ENCODE measurements around the gene HMX1.

HMX1 gene

GRCh38 chr4:8891646-8892555 is 20.3 kb upstream of the HMX1 start:
- DNase-seq = no peak

- no peak for DNase-seq
These were observed 19.6 kb upstream of the HMX1 start for GRCh38 chr4:8891255-8891645.

DNA sequence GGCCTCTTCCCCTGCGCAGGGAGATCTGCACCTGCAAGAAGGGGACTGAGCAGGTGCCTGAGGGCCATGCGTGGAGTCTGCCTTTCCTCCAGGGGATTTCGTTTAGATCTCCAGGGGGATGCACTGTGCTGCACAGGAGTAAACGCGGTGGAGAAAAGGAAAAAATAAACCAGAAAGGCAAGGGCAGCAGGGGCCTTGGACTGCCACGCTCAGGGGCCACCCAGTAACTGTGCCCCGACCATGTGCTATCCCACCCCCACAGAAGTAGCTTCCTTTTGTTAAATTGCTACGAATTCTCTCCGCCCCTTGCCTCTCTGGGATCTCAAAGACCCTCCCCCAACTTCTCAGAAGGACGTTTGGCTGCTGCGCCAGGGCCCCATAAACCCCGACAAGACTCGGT is 17.2 kb upstream of the HMX1 start:
- DNase-seq = no peak

- no peak for DNase-seq
These were observed 15.2 kb upstream of the HMX1 start for GRCh38 chr4:8886612-8887406.

- DNase-seq = no peak
These were observed 10.6 kb upstream of the HMX1 start for GRCh38 chr4:8882239-8882638.

DNA sequence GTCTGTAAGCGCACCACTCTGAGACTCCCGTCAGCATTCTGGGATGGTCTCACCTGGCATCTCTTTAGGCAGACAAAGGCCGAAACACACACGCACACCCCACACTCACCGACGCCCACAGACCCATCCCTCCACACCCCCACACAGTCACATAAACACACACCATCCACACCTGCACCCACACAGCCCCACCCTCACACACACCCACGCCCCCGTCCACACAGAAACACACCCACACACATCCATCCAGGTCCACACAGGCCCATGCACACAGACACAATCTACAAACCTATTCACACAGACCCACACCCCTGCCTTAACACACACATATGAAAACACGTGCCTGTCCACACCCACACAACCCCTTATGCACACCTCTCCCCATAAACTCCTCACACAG is 9.2 kb upstream of the HMX1 start:
- DNase-seq = no peak

DNA sequence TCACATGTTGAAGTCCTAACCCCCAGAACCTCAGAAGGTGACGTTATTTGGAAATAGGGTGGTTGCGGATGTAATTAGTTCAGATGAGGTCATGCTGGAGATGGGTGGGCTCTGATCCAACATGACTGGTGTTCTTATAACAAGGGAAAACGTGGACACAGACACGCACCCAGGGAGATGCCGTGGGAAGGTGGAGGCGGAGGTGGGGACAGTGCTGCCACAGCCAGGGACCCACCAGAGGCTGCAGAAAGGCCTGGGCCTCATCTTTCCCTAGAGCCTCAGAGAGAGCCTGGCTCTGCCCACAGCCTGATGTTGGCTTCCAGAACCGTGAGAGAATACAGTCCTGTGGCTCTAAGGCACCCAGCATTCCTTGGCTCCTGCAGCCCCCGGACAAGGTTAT is 7.9 kb upstream of the HMX1 start:
- no peak for DNase-seq

DNA sequence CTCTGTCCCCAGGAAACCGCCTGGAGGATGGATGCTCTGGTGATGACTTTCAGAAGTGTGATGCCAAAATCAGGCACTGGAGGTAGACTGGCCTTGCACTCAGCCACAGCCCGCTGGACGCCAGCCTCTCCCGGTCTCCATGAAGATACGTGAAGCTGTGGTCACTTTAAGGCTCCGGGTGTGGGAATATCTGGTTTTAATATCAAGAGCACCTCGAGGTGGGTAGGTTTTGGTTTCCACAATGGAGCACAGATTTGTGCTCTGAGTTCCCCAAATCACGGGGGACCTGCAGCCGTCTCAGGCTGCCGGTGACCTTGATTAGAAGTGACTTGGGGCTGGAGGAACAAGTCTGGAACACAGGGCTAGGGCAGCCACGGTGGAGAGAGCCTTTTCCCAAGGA is 6.8 kb upstream of the HMX1 start:
- no peak for DNase-seq

- DNase-seq = no peak
These were observed 6.1 kb upstream of the HMX1 start for GRCh38 chr4:8877780-8878040.

DNA sequence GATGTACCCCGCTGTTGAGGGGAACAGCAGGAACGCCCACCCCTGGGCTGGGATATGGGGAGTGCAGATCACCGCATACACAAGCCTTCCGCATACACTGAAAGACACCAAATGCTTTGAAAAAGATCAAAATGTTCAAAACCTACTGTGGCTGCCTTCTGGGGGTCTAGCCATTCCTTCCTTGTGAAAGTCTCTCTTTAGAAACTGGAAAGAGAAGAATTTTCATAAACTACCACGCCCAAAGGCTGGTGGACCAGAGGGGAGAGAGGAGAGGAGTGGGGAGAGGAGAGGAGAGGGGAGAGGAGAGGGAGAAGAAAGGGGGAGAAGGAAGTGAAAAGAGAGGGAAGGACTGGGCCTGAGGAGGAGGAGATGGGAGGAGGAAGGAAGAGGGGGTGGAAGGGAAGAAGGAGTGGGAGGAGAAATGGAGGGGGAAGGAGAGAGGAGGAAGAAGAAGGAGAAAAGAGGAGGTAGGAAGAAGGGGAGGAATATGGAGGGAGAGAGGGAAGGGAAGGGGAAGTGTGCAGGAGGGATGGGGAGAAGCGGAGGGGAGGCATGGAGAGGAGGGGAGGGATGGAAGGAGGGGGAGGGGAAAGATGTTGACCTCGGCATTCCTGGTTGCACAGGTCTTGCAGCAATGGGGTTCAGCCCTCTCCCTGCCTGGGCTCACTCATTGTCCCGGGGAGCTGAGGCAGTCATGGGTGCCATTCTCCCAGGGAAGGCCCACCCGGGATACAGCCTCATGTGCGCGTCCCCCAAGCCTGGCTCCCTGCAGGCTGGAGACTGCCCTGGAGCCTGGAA is 5.5 kb upstream of the HMX1 start:
- DNase-seq = no peak

DNA sequence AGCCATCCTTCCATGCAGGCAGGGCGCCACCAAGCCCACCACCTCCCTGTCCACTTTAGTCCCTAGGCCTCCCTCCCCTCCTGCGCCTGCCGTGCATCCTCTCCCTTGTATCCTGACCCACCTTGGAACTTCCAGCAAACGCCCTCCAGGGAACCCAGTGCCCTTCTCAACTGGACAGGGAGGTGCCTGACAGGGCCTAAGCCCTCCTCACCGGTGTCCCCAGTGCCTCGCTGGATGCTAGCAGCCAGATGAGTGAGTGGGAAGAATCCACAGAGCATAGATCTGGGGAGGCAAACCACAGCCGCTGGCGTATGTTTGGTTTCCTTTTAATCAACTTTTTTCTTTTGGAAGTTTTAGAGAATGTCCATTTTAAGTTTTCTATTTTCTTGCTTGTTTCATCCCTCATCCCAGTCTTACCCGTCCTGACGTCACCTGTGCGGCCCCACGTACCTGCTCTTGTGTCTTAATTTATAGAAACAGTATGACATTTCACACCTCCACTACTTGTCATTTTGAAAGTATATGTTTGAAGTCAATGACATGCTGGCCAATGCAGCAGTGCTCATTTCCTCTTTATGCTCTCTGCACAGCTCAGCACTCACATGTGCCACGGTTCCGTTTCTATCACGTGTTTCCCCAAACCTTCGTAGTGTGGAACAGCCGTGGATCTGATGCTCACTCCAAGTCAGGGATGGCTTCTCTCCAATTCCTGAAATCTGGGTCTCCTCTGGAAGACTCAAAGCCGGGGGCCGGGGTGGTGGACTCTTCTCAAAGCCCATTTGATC is 3.4 kb upstream of the HMX1 start:
- DNase-seq = no peak

DNA sequence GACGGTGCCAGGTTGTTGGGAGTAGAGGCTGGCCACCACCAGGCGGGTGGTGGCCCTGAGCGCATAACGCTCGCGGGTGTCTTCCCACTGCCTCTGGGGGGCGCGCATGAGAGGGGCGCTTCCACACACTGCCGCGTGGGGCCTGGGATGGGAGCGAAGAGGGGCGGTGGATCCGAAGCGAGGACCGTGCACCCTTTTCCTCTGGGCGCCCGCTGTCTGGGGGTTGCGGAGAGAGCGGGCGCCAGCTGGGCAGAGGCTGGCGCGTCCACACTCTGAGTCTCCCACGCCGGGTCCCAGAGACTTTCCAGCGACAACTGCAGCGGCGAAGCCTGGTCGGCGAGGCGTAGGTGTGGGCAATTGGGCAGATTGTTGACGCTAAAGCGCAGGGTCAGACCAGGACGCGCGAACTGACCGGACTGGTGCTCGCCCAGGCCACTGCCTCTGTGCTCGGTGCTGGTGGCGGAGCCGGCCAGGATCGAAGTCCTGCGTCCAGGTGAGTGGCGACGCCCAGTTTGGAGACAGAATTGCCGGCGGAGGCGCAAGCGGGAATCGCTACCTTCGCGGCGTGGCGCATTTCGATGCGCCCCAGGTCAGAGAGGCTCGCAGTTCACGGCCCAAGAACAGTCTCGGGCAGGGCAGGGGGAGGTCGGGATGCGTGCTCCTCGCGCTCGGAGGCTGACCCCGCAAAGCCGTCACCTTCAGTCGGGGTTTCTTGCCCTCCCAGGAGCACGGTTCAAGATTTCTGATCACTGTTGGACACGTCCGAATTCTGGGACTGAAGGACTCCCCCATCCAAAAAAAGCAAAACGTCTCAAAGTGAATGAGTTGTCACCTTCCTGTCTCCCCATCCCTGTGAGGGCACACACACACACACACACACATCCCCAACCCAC is 2.6 kb upstream of the HMX1 start:
- no peak for DNase-seq

DNA sequence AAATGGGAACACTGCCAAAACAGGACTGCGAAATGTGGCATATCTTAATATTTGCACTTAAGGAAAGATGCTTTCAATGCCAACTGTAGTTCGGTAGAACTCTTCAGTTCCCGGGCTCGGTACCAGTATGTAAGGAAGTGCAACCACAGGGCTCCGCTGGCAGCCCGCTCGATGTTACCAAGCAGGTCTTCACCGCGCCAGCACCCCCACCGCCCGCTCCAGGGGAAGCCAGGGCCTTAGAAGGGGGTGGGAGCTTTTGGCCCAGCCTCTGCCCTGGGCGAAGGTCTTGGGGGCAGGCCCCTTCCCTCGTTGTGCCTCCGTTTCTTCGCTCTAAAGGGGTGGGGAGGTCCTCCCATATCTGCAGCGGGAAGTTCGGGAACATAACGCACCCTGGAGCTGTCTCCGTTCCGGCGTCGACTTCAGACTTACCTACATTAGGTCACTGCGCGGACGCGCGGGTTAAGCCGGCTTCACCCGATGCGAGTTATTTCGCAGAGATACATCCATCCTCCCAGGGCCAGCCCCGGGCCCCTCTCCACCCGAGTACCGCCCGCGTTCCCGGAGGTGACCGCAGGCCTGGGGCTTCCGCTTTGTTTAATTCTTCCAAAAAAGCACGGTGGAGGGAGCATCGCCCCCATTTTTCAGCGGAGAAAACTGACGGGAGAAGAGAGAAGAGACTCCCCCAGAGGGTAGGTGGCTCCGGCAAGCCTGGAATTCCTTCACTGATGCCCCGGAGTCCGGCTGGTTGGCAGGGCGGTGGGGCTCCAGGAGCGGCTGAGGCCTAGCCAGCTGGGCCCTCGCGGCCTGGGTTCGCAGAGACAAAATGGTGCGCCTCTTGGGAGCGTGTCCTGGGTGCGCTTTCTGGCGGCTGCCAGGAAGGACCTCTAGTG is 1.0 kb upstream of the HMX1 start:
- DNase-seq = no peak

DNA sequence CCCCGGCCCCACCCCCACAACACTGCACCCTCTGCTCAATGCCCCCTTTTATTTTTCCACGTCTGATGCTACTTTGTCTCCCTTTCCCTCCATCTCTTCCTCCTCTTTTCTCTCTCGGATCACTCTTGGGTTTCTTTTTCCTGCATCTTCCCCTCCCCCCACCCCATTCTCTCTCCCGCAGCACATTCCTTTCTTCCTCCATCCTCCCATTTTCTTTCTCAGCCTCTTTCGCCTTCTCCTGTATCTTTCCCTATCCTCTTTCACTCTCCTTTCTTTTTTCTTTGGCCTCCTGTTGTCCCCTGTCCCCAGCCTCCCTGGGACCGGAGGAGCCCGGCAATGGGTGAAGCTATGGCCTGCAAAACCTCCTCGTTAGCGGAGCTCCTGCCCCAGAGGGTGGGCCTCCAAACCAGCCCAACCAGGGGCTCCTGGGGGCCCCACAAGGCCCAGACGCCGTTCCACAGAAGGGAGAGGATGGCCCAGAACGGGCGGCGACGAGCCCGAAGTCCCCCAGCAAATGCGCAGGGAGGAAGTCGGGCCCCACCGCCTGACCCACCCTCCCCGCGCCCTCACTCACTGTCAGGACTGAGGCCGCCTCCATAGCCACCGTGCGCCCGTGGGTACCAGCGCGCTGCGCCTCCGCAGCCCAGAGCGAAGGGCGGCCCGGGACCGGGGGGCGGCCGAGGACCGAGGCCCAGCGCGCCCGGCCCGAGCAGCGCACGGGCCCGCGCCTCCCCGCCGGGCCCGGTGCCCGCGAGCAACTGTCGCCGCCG is 807 bp downstream of the HMX1 start:
- no peak for DNase-seq

DNA sequence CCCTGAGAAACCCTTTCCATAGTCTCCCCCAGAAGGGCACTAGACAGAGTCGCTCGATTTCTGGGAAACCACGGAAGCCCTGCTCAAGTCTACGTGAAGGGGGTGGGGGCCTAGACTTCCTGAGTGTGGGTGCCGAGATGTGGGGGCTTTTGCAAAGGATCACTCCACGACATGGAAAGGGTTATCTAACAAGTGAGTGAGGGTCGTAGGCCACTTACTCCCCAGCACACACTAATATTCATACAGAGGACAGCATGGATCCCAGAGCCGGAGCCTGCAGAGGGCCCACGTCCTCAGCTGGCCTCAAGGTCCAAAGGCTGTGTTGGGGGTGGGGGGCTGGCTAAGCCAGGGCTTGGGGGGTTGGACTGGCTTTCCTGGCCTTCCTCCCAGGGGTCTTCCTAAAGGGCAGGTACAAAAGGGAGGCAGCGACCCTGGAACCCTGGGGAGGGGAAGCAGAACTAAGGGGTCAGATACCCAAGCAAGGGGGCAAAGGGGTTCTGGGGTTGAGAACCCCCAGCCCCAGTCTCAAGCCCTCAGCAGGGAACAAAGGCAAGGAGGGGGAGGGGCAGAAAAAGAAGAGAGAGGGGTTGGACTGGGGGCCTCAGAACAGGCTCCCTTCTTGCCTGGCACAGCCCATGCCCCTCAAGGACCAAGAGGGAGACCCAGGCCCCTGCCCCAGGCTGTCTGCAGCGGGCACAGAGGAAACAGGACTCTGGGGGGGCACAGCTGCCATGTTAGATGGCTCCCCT is 1.6 kb downstream of the HMX1 start:
- no peak for DNase-seq

- no peak for DNase-seq
These were observed 2.4 kb downstream of the HMX1 start for GRCh38 chr4:8869002-8869897.

DNA sequence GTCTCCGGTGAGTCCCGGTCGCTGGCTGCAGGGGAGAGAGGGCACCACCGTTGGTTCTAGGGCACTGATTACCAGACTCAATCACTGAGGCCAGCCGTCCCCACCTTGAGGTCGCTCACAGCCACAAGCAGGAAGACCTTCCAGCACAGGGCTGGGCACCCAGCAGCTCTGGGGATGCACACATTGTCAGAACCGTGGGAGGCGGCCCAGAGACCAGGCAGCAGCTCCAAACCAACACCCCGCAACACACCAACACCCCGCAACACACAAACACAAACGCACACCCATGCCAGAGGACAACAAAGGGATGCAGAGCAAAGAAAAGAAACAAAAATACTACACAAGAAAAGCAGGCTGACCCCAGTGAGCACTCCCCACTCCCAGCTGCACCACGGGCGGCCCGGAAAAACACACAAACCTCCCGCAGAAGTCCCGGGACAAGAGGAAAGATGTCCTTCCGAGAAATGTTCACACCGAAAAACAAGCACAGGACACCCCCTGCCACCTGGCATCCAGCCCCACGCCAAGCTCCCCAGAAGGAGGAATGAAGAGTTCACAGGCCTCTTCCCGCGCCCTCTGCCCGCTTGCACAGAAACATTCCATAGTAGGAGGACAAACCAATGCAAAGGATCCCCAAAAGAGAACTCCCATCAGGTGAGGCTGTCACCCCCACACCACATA is 3.2 kb downstream of the HMX1 start:
- no peak for DNase-seq
